Kidney epithelial cell (primary cell): ENCODE measurements around the gene GRM3. TPM values are rescaled to one million over a fixed set of nuclear protein-coding genes. Genes with fewer than 3 reads are reported as not detected.

Source experiments
- DNase-seq: peaks from one replicate; pipeline ENCODE4 v3.0.0-alpha.2; 2010; ENCODE audit warnings: low read depth
- H3K27me3 ChIP-seq: 2 replicates; pipeline ENCODE4 v1.6.0; 2011; ENCODE audit warnings: low read length; ENCODE audit not compliant: control insufficient read depth, insufficient read depth
- H3K36me3 ChIP-seq: 2 replicates; pipeline ENCODE4 v1.5.1; 2011; ENCODE audit warnings: low read length; ENCODE audit not compliant: control insufficient read depth, insufficient read depth
- H3K4me3 ChIP-seq: 2 replicates; pipeline ENCODE4 v1.5.1; 2011; ENCODE audit warnings: low read depth, mild to moderate bottlenecking, control low read depth, low read length
- total RNA-seq: library from RNA; depleted of rRNA; stranded (reverse); fragments of >200 nt; gene quantifications from 2 replicates; pipeline ENCODE4 v1.2.3, GENCODE V29; 2015
- TF ChIP-seq, protein P1 (sequence below): IDR thresholded peaks from 2 replicates; pipeline ENCODE4 v1.5.1; 2011; ENCODE audit warnings: mild to moderate bottlenecking, moderate library complexity, low read length, control low read depth, inconsistent platforms; ENCODE audit not compliant: insufficient read depth, poor library complexity, severe bottlenecking

Gene GRM3
- total RNA-seq, 1 donor from 2014 or later: not detected

DNA sequence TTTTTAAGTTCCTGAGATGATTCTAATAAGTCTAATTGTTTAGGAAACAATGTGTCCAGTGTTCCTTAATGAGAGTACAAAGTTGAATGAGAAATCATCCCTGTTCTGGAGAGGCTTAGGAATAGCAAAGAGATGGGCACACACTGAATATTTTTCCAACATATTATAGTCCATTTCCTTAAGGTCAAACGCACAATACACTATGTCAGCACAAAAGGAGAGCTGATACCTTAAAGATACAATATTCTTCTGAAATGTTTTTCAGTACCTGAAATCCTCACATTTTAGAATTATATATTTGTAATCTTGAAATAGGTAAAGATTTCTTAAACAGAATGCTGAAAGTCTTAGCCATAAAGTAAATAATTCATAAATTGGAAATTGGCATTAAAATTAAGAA, 183.2 kb downstream of the GRM3 start:
- TF ChIP-seq, protein P1, sequence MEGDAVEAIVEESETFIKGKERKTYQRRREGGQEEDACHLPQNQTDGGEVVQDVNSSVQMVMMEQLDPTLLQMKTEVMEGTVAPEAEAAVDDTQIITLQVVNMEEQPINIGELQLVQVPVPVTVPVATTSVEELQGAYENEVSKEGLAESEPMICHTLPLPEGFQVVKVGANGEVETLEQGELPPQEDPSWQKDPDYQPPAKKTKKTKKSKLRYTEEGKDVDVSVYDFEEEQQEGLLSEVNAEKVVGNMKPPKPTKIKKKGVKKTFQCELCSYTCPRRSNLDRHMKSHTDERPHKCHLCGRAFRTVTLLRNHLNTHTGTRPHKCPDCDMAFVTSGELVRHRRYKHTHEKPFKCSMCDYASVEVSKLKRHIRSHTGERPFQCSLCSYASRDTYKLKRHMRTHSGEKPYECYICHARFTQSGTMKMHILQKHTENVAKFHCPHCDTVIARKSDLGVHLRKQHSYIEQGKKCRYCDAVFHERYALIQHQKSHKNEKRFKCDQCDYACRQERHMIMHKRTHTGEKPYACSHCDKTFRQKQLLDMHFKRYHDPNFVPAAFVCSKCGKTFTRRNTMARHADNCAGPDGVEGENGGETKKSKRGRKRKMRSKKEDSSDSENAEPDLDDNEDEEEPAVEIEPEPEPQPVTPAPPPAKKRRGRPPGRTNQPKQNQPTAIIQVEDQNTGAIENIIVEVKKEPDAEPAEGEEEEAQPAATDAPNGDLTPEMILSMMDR: no peak
- no peak for DNase-seq
- Histone ChIP-seq H3K36me3 (no peaks in the 10 kb centered on the region), H3K27me3 (no peaks in the 10 kb centered on the region), H3K4me3 (no peak overlapping the region)

DNA sequence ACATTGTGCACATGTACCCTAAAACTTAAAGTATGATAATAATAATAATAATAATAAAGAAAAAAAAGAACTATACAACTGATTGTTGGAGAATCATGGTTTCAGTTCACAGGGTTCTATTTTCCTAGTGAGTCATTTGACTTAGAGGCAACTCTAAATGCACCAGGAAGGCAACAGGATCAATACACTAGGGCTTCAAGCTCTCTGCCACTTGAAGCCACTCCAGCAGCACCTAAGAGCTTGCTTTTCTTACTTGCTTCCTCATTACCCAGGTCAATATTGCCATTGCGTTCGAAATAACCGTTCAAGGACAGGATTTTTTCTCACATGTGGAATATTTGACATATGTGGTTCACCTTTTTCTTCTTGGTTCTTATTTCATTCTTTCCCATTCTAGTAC, 189.7 kb downstream of the GRM3 start:
- Histone ChIP-seq H3K36me3 (no peaks in the 10 kb centered on the region), H3K4me3 (no peak overlapping the region), H3K27me3 (no peaks in the 10 kb centered on the region)
- TF ChIP-seq, protein P1: no peak
- DNase-seq: no peak

DNA sequence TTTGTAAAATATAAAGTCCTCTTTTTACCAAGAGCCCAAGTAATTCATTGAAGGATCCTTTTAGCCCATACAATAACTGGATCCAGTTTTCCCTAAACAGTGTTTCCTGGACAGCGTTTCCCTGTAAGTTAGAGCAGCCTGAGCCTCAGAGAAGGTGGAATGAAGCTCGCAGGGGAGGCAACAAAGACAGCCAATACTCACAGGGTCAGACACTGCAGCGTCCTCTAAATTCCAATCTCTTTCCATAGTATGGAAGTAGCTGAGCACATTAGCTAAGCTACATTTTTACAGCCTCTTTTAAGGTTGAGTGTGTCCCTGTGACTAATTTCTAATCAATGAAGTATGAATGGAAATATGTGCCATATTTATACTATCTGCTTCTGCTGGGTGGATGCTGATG, 193.5 kb downstream of the GRM3 start:
- TF ChIP-seq, protein P1: no peak
- Histone ChIP-seq H3K36me3 (no peaks in the 10 kb centered on the region), H3K27me3 (no peaks in the 10 kb centered on the region), H3K4me3 (no peak overlapping the region)
- no peak for DNase-seq

DNA sequence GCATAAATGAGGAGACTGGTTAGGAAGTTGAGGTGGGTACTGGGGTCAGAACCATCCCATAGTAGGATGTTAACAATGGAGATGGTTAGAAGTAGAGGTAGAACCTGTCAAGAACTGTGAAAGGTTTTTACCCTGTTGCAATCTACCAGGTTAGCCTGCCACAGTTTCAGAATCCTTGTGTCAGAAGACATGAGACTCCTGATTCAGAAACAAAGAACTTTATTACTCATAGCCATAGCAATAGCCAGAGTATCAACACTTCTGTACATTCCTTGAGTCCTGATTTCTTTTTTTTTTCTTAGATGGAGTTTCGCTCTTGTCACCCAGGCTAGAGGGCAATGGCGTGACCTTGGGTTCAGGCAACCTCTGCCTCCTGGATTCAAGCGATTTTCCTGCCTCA, 200.9 kb downstream of the GRM3 start:
- no peak overlapping the region for H3K4me3 ChIP-seq
- H3K27me3 ChIP-seq: no peaks in the 10 kb centered on the region
- DNase-seq: no peak
- TF ChIP-seq, protein P1: no peak
- H3K36me3 ChIP-seq: no peaks in the 10 kb centered on the region

DNA sequence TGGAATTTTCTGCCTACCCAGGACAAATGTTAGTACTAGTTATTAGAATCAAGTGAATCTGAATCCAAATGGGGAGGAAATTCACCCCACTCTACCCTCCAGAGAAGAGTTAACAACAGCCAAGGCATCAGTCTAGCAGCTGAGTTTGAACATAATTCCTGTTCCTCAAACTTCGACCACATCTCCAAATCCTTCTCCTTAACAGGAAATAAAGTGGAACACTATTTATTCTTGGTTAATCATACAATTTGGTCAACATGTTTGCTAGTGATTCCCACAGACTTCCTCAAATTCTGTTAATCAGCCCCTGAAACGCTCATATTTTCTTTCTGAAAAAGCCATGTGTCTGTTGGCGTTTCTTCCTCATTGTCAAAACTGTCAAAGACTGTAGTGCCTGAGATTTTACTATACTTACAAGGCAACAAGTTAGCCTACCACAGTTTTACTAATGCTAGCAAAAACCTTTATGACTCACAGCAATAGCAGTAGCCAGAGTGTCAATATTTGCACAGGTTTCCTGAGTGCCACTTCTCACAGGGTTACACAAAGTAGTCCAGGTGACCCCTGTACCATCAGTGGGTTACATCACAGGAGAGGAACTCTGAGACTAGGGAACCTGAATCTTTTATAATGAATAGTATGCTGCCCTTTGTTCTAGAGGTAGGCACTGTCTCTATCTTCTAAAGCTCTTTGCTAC, 202.9 kb downstream of the GRM3 start:
- H3K36me3 ChIP-seq: no peaks in the 10 kb centered on the region
- DNase-seq: no peak
- TF ChIP-seq, protein P1: no peak
- no peaks in the 10 kb centered on the region for H3K27me3 ChIP-seq
- H3K4me3 ChIP-seq: no peak overlapping the region

- DNase-seq: no peak
- Histone ChIP-seq H3K4me3 (no peak overlapping the region), H3K27me3 (no peaks in the 10 kb centered on the region), H3K36me3 (no peaks in the 10 kb centered on the region)
- TF ChIP-seq, protein P1: no peak
Measured at GRCh38 chr7:86848226-86848625, 204.5 kb downstream of the GRM3 start.
